Right renal cortex interstitium (tissue), 3 donors: Measurements from ENCODE around the gene TTC24. TPM values are rescaled to one million over a fixed set of nuclear protein-coding genes. Genes with fewer than 3 reads are reported as not detected.

Experiments used
- DNase-seq, 3 donors: peaks; one replicate each; pipeline ENCODE4 v3.0.0-alpha.2; 2013; ENCODE audit warnings: low read depth in 3 of 3, low spot score in 2 of 3
- polyA plus RNA-seq, 3 donors: library from polyadenylated mRNA; unstranded; fragments of 120-200 nt; gene quantifications; one replicate each; pipeline ENCODE4 v1.2.1, GENCODE V29; 2013; ENCODE audit not compliant: insufficient read length in 3 of 3

The TTC24 gene
- polyA plus RNA-seq, 3 donors, result 0.78 to 1.2 (median 0.99) TPM

- DNase-seq, result no peak
These were observed 25.6 kb upstream of the TTC24 start for GRCh38 chr1:156553860-156554485.

- DNase-seq, result no peak
These were observed 24.6 kb upstream of the TTC24 start for GRCh38 chr1:156554971-156555370.

DNA sequence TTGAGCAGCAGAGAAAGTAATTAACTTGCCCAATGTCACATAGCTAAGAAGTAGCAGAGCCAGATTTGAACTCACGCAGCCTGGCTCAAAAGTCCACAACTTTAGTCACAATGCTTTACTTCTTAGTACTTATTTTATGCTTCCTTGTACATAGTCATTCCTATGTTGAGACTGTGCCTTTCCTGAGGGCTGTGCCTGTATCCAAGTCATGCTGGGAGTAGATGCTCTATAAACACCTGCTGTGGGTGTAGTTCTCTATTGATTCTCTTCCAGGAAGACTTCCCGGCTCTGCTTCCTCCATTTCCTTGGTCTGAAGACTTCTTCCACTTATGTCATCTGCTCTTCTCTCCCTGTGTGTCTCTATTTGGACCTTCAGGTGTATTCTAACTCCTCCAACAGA lies 23.8 kb upstream of the TTC24 start:
- no peak for DNase-seq

DNA sequence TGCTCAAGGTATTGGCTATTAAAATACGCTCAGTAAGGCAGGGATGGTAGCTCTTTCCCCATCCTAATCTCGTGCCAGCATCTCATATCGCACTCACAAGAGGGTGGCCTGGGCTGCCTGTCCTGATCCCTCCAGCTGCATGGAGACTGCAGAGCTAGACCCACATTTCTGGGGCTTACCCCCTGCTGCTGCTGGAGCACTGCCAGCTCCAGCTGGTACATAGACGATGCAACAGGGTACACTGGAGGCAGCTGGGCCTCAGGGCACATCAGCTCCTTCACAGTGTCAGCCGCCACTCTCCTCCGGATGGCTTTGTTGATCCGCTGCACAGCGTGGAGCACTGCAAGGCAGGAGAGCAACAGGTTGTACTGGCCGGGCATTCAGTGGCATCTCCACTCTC lies 23.2 kb upstream of the TTC24 start:
- no peak for DNase-seq

DNA sequence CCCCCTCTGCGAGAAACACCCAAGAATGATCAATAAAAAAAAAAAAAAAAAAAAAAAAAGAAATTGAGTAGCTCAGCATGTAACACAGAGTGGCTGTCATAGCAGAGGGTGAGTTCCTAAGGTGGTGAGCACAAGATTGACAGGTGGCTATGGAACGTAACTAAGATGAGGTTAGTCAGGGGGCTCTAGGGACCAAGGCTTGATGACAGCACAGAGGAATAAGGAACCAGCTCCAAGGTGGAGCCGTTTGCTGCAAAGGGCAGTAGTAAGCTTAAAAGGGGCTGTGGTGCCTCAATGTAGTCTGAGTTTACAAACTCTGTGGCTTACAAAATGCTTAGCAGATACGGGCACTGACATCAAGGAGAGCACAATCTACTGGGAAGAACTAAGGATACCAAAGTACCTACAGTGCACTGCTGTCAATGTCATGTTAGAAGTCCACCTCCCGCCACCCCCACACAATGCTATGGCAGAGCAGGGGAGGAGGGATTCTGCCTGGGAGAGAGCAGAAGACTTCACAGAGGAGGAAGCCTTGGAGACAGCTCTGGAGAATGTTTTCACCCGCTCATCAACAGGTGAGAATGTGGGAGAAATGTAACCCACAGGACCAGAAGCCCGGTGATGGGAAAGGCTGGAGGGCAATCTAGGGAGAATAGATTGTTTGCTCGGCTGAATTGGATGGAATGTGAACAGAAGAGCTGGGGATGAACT lies 20.3 kb upstream of the TTC24 start:
- no peak for DNase-seq

- no peak for DNase-seq
These were observed 19.6 kb upstream of the TTC24 start for GRCh38 chr1:156559797-156560385.

DNA sequence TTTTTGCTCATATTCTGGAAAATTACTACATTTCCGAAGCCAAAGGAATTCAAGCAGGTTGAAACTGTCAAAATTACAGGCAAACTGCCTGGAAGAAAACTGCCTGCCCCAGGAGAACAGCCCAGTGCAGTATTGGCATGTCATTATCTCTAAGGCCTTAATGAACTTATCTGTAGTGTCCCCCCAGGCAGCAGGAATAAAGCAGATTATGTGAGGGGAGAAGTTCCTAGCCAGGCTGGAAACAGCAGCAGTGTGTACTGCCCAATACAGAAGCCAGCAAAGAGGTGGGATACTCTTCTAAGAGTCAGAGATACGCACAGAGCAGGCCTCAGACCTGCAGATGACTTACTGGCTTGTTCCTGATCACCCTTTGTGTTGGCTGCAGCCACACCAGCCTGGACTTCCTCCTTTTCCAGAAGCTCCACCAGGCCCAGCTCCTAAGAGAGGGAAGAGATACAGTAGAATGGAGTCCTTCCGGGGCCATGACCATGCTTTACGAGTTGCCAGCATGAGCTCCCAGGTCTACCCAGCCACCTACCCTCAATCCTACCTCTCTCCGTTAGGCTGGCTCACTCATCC lies 18.8 kb upstream of the TTC24 start:
- no peak for DNase-seq

GRCh38 chr1:156565519-156565918 lies 14.0 kb upstream of the TTC24 start:
- no peak for DNase-seq

DNA sequence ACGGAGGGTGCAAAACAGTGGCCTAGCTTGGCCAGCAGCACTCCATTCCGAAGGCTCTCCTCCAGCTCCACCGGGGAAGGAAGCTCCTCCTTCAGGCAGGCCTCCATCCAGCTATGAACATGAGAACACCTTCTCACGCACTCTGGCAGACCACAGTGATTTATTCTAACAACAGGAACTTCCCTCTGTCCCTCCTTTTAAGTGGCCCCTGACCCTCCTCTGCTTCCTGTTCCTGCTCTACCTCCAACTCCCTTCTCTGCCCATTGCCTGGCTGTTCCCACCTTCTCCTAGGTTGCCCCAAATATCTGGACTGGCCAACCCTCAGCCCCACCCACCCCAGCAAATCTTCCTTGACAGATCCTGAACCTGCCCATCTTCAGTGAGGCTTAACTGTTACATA lies 13.1 kb upstream of the TTC24 start:
- DNase-seq, result no peak

- no peak for DNase-seq
These were observed 8.2 kb upstream of the TTC24 start for GRCh38 chr1:156571261-156571852.

DNA sequence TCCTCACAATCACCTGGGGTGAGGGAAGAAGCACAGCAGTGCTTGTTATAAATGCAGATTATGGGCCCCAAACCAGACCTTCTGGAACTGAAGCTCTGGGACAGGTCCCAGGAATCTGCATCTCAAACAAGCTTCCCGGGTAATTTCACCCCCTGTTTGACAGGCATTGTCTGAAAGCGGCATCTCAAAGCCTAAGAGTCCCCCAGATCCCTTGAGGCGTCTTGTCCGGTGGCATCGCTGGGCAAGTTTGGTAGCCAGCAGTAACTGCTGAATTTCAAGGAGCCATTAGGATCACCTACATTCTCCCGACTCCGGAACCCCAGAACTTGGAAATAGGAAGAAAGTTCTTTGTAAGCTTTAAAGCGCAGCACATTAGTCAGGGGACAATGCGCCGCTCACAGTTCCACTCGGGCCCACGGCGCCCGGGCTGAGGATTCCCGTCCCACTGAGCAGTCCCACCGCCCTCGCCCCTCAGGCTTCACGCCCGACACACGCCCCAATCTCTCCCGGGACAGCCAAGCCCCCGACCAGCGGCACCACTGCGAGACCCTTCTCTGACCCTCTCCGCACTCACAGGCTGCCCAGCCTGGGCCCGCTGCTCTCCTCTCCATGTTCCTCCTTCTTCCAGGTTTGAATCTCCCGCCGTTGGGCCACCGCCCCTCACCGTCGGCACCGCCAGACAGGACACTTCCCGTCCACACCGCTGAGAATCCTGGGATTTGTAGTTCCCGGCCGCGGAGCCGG lies 7.4 kb upstream of the TTC24 start, which contains the start of gene IQGAP3:
IQGAP3 (minus strand) TSS at position 647 of the 744 bp plus-strand sequence; CDS start at position 611, 36 bp downstream.
- DNase-seq, result peak in 1 of 3 donors; percentile 64

DNA sequence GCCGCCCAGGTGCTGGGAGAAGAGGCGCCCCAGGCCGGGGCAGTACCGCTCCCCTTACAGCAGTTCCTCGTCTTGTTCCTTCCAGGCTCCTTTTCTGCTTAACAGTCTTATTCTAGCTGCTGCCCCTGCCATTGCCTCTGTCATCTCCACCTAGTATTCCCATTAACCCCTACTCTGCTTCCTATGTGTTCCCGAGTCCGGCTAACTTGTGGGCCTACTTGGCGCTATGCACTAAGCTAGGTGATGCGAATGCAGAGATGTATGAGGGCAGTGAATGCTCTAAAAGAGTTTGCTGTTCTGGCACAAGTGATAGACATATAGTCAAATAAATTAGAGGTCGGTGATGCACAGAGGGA lies 6.9 kb upstream of the TTC24 start:
- DNase-seq, result no peak

DNA sequence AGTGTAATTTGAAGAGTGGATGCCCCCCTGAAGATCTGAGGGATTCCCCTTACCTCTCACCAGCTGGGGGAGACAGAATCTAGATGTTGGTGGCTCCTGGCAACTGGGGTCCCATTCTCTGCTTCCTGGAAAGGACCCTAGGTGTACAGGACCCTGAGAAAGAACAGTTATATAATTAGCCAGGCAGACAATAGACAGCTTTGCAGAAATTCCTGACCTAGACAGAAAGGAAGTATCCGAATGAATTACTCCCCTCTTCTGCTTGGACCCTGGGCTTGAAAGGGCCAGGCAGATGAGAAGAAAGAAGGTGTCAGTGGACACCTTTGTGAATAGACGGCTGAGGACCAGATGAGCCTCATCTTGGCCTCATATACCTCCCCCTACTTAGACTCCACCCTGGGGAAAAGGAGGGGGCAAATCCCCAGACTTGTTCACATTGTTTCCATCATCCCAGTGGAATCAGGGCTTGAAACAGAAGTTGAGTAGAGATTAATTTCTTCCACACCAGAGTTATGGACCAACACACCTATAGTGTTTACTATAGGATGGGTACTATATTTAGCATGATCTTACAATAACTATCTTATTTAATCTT lies 5.4 kb upstream of the TTC24 start:
- no peak for DNase-seq

GRCh38 chr1:156577550-156577949 lies 2.0 kb upstream of the TTC24 start:
- no peak for DNase-seq

DNA sequence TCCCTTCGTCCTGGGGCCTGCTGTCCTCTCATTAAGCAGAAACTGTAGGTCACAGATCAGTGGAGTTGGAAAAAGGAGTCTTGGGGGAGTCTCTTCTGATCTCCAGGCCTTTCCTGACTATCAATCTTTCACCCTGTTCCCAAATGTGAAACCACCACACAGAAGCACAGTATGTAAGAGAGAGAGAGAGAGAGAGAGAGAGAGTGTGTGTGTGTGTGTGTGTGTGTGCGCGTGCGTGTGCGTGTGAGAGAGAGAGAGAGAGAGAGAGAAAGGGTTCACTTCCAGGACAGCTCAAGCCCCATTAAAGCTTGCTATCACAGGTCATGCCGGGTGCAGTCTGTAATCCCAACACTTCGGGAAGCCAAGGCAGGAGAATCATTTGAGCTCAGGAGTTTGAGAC lies 1.5 kb upstream of the TTC24 start:
- DNase-seq, result no peak

DNA sequence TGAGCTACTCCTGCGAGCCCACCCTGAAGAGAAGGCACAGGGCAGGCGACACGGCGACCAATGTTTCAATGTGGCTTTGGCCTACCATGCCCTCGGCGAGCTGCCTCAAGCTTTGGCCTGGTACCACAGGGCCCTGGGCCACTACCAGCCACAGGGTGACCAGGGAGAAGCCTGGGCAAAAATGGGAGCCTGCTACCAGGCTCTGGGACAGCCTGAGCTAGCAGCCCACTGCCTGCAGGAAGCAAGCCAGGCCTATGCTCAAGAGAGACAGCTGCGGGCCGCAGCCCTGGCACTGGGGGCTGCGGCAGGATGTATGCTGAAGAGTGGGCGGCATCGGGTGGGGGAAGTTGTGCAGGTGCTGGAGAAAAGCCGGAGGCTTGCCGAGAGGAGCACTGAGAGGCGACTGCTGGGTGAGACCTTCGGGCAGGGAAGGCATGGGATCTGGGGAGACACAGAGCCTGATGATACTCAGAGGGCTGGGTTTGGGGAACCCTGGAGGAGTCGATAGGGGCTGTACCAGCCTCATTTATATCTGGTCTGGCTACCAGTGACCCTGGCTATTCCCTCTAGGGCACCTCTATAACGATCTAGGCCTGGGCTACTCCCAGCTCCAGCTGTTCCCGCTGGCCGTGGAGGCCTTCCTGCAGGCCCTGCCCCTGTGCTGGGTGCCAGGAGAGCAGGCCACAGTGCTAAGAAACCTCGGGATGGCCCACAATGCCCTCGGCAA lies 2.3 kb downstream of the TTC24 start:
- no peak for DNase-seq

- DNase-seq, result no peak
These were observed 3.0 kb downstream of the TTC24 start for GRCh38 chr1:156582388-156583017.

GRCh38 chr1:156583821-156584622 lies 4.5 kb downstream of the TTC24 start:
- DNase-seq, result peak in 1 of 3 donors; percentile 73
